HEK293 (cell line): ENCODE results near the gene GPR162.

Experiments used
- HOXC10 ChIP-seq: sonication (generic); formaldehyde crosslinking; IDR thresholded peaks from 2 replicates; pipeline ENCODE4 v1.8.1; 2023; ENCODE audit warnings: mild to moderate bottlenecking, missing genetic modification reagents
- HOXD13 ChIP-seq: sonication (generic); formaldehyde crosslinking; IDR thresholded peaks from 2 replicates; pipeline ENCODE4 v1.8.0; 2022; ENCODE audit warnings: missing genetic modification reagents, borderline replicate concordance
- IKZF3 ChIP-seq: fragments of 450-650 bp; IDR thresholded peaks from 2 replicates; pipeline ENCODE4 v1.5.0; 2018; ENCODE audit warnings: missing biosample characterization, mild to moderate bottlenecking, missing genetic modification characterization, moderate library complexity
- MEIS1 ChIP-seq: sonication (generic); formaldehyde crosslinking; IDR thresholded peaks from 2 replicates; pipeline ENCODE4 v1.8.1; 2022; ENCODE audit warnings: missing genetic modification reagents, mild to moderate bottlenecking, borderline replicate concordance
- MYNN ChIP-seq: fragments of 450-650 bp; formaldehyde crosslinking; IDR thresholded peaks from 2 replicates; pipeline ENCODE4 v1.5.1; 2016; ENCODE audit warnings: missing biosample characterization, missing genetic modification characterization, borderline replicate concordance
- PRDM1 ChIP-seq: fragments of 450-650 bp; formaldehyde crosslinking; IDR thresholded peaks from 2 replicates; pipeline ENCODE4; 2016; ENCODE audit warnings: missing biosample characterization, missing genetic modification characterization
- SCRT1 ChIP-seq: fragments of 450-650 bp; formaldehyde crosslinking; IDR thresholded peaks from 2 replicates; pipeline ENCODE4 v1.5.1; 2016; ENCODE audit warnings: missing biosample characterization, missing genetic modification characterization, borderline replicate concordance
- TRIM28 ChIP-seq: IDR thresholded peaks from 2 replicates; pipeline ENCODE4 v1.6.1; 2011; ENCODE audit warnings: low read length, control low read depth, borderline replicate concordance
- YY1 ChIP-seq: fragments of 450-650 bp; formaldehyde crosslinking; IDR thresholded peaks from 2 replicates; pipeline ENCODE4 v1.5.1; 2018; ENCODE audit warnings: missing biosample characterization, missing genetic modification characterization
- ZBTB8A ChIP-seq: fragments of 450-650 bp; formaldehyde crosslinking; IDR thresholded peaks from 2 replicates; pipeline ENCODE4 v1.5.1; 2016; ENCODE audit warnings: missing biosample characterization, missing genetic modification characterization
- ZEB2 ChIP-seq: fragments of 450-650 bp; formaldehyde crosslinking; IDR thresholded peaks from 2 replicates; pipeline ENCODE4 v1.5.1; 2016; ENCODE audit warnings: missing biosample characterization, missing genetic modification characterization
- ZFP37 ChIP-seq: fragments of 450-650 bp; formaldehyde crosslinking; IDR thresholded peaks from 2 replicates; pipeline ENCODE4 v1.5.1; 2016; ENCODE audit warnings: missing biosample characterization, missing genetic modification characterization
- ZNF146 ChIP-seq: fragments of 450-650 bp; formaldehyde crosslinking; IDR thresholded peaks from 2 replicates; pipeline ENCODE4 v1.5.1; 2016; ENCODE audit warnings: missing biosample characterization, missing genetic modification characterization
- ZNF19 ChIP-seq: fragments of 450-650 bp; formaldehyde crosslinking; IDR thresholded peaks from 2 replicates; pipeline ENCODE4; 2016; ENCODE audit warnings: missing biosample characterization, missing genetic modification characterization, low read depth
- ZNF2 ChIP-seq: fragments of 450-650 bp; formaldehyde crosslinking; IDR thresholded peaks from 2 replicates; pipeline ENCODE4 v1.5.1; 2016; ENCODE audit warnings: missing biosample characterization, missing genetic modification characterization
- ZNF302 ChIP-seq: fragments of 450-650 bp; formaldehyde crosslinking; IDR thresholded peaks from 2 replicates; pipeline ENCODE4 v1.5.1; 2016; ENCODE audit warnings: missing biosample characterization, missing genetic modification characterization, low read depth
- ZNF37A ChIP-seq: fragments of 450-650 bp; IDR thresholded peaks from 2 replicates; pipeline ENCODE4 v1.5.1; 2018; ENCODE audit warnings: missing biosample characterization, missing genetic modification characterization
- ZNF426 ChIP-seq: fragments of 450-650 bp; formaldehyde crosslinking; IDR thresholded peaks from 2 replicates; pipeline ENCODE4 v1.5.1; 2017; ENCODE audit warnings: missing biosample characterization, missing genetic modification characterization, mild to moderate bottlenecking, inconsistent platforms, moderate library complexity
- ZNF549 ChIP-seq: fragments of 450-650 bp; IDR thresholded peaks from 2 replicates; pipeline ENCODE4 v1.5.1; 2018; ENCODE audit warnings: missing biosample characterization, missing genetic modification characterization, mild to moderate bottlenecking, inconsistent platforms, moderate library complexity
- ZNF629 ChIP-seq: fragments of 450-650 bp; formaldehyde crosslinking; IDR thresholded peaks from 2 replicates; pipeline ENCODE4 v1.5.1; 2017; ENCODE audit warnings: missing biosample characterization, missing genetic modification characterization
- ZNF664 ChIP-seq: fragments of 450-650 bp; formaldehyde crosslinking; IDR thresholded peaks from 2 replicates; pipeline ENCODE4 v1.5.1; 2016; ENCODE audit warnings: missing biosample characterization, missing genetic modification characterization
- ZNF670 ChIP-seq: fragments of 450-650 bp; formaldehyde crosslinking; IDR thresholded peaks from 2 replicates; pipeline ENCODE4 v1.5.1; 2016; ENCODE audit warnings: missing biosample characterization, missing genetic modification characterization, low read depth
- ZNF785 ChIP-seq: fragments of 450-650 bp; formaldehyde crosslinking; IDR thresholded peaks from 2 replicates; pipeline ENCODE4 v1.5.1; 2016; ENCODE audit warnings: missing biosample characterization, missing genetic modification characterization
- ZNF792 ChIP-seq: fragments of 450-650 bp; formaldehyde crosslinking; IDR thresholded peaks from 2 replicates; pipeline ENCODE4 v1.5.1; 2016; ENCODE audit warnings: missing biosample characterization, missing genetic modification characterization
- TF ChIP-seq, protein P1 (sequence below): fragments of 450-650 bp; formaldehyde crosslinking; IDR thresholded peaks from 2 replicates; pipeline ENCODE4 v1.5.1; 2016; ENCODE audit warnings: missing biosample characterization, missing genetic modification characterization
- TF ChIP-seq, protein P2 (sequence below): fragments of 450-650 bp; formaldehyde crosslinking; IDR thresholded peaks from 2 replicates; pipeline ENCODE4 v1.5.1; 2017; ENCODE audit warnings: missing biosample characterization, missing genetic modification characterization
- TF ChIP-seq, protein P3 (sequence below): fragments of 450-650 bp; formaldehyde crosslinking; IDR thresholded peaks from 2 replicates; pipeline ENCODE4 v1.5.1; 2016; ENCODE audit warnings: missing biosample characterization, missing genetic modification characterization
- TF ChIP-seq, protein P4 (sequence below): fragments of 450-650 bp; formaldehyde crosslinking; IDR thresholded peaks from 2 replicates; pipeline ENCODE4 v1.5.1; 2017; ENCODE audit warnings: missing biosample characterization, missing genetic modification characterization
- TF ChIP-seq, protein P5 (sequence below): fragments of 450-650 bp; formaldehyde crosslinking; IDR thresholded peaks from 2 replicates; pipeline ENCODE4 v1.5.1; 2016; ENCODE audit warnings: missing biosample characterization, missing genetic modification characterization
- TF ChIP-seq, protein P6 (sequence below): fragments of 450-650 bp; formaldehyde crosslinking; IDR thresholded peaks from 2 replicates; pipeline ENCODE4 v1.5.1; 2016; ENCODE audit warnings: missing biosample characterization, missing genetic modification characterization, borderline replicate concordance

Gene GPR162

DNA sequence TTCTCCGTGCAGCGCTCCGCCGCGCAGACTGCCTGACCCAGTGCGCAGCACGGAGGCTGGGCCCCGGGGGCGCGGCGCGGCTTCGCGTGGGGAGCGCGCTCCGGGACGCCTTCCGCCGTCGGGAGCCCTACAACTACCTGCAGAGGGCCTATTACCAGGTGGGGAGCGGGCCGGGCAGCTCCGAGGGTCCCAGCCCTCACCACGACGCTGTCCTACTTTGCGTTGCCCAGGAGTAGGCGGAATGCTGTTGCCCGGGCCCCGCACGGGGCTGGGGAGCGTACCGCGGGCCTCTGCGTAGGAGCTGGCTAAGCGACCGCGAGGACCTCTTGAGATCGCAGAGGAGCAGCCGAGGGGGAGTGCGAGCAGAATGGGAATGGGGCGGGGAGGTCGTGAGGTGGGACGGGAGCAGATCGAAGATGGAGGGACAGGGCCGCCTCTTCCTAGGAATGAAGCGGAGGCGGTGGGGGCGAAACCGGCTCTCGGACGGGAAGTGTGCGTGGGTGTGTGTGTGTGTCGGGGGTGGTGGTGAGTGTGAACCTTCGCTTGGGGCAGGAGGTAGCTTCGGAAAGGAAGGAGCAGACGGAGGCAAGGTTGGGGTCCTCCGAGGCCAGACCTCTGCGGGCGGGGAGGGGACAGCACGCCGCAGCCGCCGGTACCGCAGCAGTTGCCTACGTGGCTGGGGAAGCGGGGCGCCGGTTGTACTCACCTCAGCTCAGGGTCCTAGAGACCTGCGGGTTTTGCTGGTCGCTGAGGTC is 7.3 kb downstream of the GPR162 start (continued):
- no peak for TF ChIP-seq ZNF426 (tag by site-specific recombination)
- peak; percentile 68; the same call in 1 of the 2 replicates for TF ChIP-seq ZNF792 (tag by site-specific recombination)
- TF ChIP-seq, protein P1, sequence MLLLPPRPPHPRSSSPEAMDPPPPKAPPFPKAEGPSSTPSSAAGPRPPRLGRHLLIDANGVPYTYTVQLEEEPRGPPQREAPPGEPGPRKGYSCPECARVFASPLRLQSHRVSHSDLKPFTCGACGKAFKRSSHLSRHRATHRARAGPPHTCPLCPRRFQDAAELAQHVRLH (tag by site-specific recombination), result peak; percentile 79; the same call in 1 of the 2 replicates
- no peak for TF ChIP-seq ZNF549 (tag by site-specific recombination)
- TF ChIP-seq YY1 (tag by site-specific recombination), result peak; percentile 61; the same call in 1 of the 2 replicates
- TF ChIP-seq TRIM28, result no peak
- 0 out of 2 replicates have a peak, but pooled peaks have one; percentile 18 for TF ChIP-seq ZNF785 (tag by site-specific recombination)
- TF ChIP-seq, protein P2, sequence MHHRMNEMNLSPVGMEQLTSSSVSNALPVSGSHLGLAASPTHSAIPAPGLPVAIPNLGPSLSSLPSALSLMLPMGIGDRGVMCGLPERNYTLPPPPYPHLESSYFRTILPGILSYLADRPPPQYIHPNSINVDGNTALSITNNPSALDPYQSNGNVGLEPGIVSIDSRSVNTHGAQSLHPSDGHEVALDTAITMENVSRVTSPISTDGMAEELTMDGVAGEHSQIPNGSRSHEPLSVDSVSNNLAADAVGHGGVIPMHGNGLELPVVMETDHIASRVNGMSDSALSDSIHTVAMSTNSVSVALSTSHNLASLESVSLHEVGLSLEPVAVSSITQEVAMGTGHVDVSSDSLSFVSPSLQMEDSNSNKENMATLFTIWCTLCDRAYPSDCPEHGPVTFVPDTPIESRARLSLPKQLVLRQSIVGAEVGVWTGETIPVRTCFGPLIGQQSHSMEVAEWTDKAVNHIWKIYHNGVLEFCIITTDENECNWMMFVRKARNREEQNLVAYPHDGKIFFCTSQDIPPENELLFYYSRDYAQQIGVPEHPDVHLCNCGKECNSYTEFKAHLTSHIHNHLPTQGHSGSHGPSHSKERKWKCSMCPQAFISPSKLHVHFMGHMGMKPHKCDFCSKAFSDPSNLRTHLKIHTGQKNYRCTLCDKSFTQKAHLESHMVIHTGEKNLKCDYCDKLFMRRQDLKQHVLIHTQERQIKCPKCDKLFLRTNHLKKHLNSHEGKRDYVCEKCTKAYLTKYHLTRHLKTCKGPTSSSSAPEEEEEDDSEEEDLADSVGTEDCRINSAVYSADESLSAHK, result 0 out of 2 replicates have a peak, but pooled peaks have one; percentile 16
- TF ChIP-seq HOXD13 (CRISPR knock-in tag), result no peak
- peak; percentile 84; the same call in 1 of the 2 replicates for TF ChIP-seq ZFP37
- no peak for TF ChIP-seq SCRT1 (tag by site-specific recombination)
- peak; percentile 98 for TF ChIP-seq ZNF2
- no peak for TF ChIP-seq ZNF302 (tag by site-specific recombination)
- TF ChIP-seq ZNF629, result peak; percentile 39
- TF ChIP-seq MEIS1 (CRISPR knock-in tag), result no peak
- TF ChIP-seq ZNF146 (tag by site-specific recombination), result peak; percentile 43
- TF ChIP-seq HOXC10 (CRISPR knock-in tag), result no peak
- no peak for TF ChIP-seq IKZF3 (tag by site-specific recombination)
- TF ChIP-seq, protein P3, sequence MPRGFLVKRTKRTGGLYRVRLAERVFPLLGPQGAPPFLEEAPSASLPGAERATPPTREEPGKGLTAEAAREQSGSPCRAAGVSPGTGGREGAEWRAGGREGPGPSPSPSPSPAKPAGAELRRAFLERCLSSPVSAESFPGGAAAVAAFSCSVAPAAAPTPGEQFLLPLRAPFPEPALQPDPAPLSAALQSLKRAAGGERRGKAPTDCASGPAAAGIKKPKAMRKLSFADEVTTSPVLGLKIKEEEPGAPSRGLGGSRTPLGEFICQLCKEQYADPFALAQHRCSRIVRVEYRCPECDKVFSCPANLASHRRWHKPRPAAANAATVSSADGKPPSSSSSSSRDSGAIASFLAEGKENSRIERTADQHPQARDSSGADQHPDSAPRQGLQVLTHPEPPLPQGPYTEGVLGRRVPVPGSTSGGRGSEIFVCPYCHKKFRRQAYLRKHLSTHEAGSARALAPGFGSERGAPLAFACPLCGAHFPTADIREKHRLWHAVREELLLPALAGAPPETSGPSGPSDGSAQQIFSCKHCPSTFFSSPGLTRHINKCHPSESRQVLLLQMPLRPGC (tag by site-specific recombination), result 0 out of 2 replicates have a peak, but pooled peaks have one; percentile 43
- TF ChIP-seq ZNF37A (tag by site-specific recombination), result no peak
- TF ChIP-seq, protein P4, sequence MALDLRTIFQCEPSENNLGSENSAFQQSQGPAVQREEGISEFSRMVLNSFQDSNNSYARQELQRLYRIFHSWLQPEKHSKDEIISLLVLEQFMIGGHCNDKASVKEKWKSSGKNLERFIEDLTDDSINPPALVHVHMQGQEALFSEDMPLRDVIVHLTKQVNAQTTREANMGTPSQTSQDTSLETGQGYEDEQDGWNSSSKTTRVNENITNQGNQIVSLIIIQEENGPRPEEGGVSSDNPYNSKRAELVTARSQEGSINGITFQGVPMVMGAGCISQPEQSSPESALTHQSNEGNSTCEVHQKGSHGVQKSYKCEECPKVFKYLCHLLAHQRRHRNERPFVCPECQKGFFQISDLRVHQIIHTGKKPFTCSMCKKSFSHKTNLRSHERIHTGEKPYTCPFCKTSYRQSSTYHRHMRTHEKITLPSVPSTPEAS, result peak; percentile 58; the same call in 1 of the 2 replicates
- no peak for TF ChIP-seq ZNF664 (tag by site-specific recombination)
- TF ChIP-seq PRDM1, result no peak
- no peak for TF ChIP-seq MYNN (tag by site-specific recombination)
- TF ChIP-seq ZNF19 (tag by site-specific recombination), result no peak
- TF ChIP-seq, protein P5, sequence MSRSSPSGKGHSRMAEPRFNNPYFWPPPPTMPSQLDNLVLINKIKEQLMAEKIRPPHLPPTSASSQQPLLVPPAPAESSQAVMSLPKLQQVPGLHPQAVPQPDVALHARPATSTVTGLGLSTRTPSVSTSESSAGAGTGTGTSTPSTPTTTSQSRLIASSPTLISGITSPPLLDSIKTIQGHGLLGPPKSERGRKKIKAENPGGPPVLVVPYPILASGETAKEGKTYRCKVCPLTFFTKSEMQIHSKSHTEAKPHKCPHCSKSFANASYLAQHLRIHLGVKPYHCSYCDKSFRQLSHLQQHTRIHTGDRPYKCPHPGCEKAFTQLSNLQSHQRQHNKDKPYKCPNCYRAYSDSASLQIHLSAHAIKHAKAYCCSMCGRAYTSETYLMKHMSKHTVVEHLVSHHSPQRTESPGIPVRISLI (tag by site-specific recombination), result no peak
- TF ChIP-seq ZEB2 (tag by site-specific recombination), result peak; percentile 90; the same call in 1 of the 2 replicates
- TF ChIP-seq, protein P6, sequence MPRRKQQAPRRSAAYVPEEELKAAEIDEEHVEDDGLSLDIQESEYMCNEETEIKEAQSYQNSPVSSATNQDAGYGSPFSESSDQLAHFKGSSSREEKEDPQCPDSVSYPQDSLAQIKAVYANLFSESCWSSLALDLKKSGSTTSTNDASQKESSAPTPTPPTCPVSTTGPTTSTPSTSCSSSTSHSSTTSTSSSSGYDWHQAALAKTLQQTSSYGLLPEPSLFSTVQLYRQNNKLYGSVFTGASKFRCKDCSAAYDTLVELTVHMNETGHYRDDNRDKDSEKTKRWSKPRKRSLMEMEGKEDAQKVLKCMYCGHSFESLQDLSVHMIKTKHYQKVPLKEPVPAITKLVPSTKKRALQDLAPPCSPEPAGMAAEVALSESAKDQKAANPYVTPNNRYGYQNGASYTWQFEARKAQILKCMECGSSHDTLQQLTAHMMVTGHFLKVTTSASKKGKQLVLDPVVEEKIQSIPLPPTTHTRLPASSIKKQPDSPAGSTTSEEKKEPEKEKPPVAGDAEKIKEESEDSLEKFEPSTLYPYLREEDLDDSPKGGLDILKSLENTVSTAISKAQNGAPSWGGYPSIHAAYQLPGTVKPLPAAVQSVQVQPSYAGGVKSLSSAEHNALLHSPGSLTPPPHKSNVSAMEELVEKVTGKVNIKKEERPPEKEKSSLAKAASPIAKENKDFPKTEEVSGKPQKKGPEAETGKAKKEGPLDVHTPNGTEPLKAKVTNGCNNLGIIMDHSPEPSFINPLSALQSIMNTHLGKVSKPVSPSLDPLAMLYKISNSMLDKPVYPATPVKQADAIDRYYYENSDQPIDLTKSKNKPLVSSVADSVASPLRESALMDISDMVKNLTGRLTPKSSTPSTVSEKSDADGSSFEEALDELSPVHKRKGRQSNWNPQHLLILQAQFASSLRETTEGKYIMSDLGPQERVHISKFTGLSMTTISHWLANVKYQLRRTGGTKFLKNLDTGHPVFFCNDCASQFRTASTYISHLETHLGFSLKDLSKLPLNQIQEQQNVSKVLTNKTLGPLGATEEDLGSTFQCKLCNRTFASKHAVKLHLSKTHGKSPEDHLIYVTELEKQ (tag by site-specific recombination), result no peak
- no peak for TF ChIP-seq ZNF670 (tag by site-specific recombination)
- TF ChIP-seq ZBTB8A, result peak; percentile 29
